PC-9 (cell line): Measurements from ENCODE around the gene SLC30A7. TPM values are rescaled to one million over a fixed set of nuclear protein-coding genes. Genes with fewer than 3 reads are reported as not detected.

Experiments used
- BruUV-seq: library from RNA; stranded (reverse); fragments of 400-500 nt; replicated peaks from 2 replicates; lab custom pipeline; 2021; lab: Mats Ljungman, UMichigan
- CTCF ChIA-PET: fragments of 300-600 bp; sonication (Branson Sonifier 250); formaldehyde crosslinking; loops from one replicate; lab custom pipeline; 2022; ENCODE audit warnings: antibody characterized with exemption; lab: Charles Lee
- POLR2A ChIA-PET: fragments of 300-600 bp; sonication (Branson Sonifier 250); formaldehyde crosslinking; loops from one replicate; lab custom pipeline; 2022; ENCODE audit warnings: antibody characterized with exemption; ENCODE audit not compliant: unreplicated experiment; lab: Charles Lee
- DNase-seq, 2 experiments: peaks; one replicate each; pipeline versions ENCODE4 v3.0.0 to v3.0.0-alpha.2; 2015 to 2022; ENCODE audit warnings: mixed read lengths in 1 of 2
- H2AFZ ChIP-seq: fragments of 200-600 bp; sonication (generic); 2 replicates; pipeline ENCODE4 v1.8.1; 2017; ENCODE audit warnings: antibody characterized with exemption
- H3F3A ChIP-seq: fragments of 200-600 bp; sonication (generic); 2 replicates; pipeline ENCODE4 v1.8.1; 2017; ENCODE audit warnings: antibody characterized with exemption, mild to moderate bottlenecking, low read depth; ENCODE audit not compliant: insufficient read depth
- H3K27ac ChIP-seq: fragments of 200-600 bp; sonication (generic); 2 replicates; pipeline ENCODE4 v1.6.1; 2016; ENCODE audit warnings: mixed run types
- H3K27me3 ChIP-seq: fragments of 200-600 bp; sonication (generic); 2 replicates; pipeline ENCODE4 v1.6.1; 2016; ENCODE audit warnings: low read depth, mixed run types; ENCODE audit not compliant: insufficient read depth
- H3K36me3 ChIP-seq: fragments of 200-600 bp; sonication (generic); 2 replicates; pipeline ENCODE4 v1.6.1; 2016; ENCODE audit warnings: low read depth, mixed run types
- H3K4me1 ChIP-seq: fragments of 200-600 bp; sonication (generic); replicated peaks from 2 replicates; pipeline ENCODE4 v1.6.1; 2016; ENCODE audit warnings: mixed run types; ENCODE audit not compliant: insufficient read depth
- H3K4me2 ChIP-seq: fragments of 200-600 bp; sonication (generic); 2 replicates; pipeline ENCODE4 v1.6.1; 2017; ENCODE audit warnings: mixed run types
- H3K4me3 ChIP-seq: fragments of 200-600 bp; sonication (generic); 2 replicates; pipeline ENCODE4 v1.6.1; 2016; ENCODE audit warnings: mixed run types
- H3K79me2 ChIP-seq: fragments of 200-600 bp; sonication (generic); 2 replicates; pipeline ENCODE4 v1.6.1; 2017; ENCODE audit warnings: low read depth, mixed run types
- H3K9me2 ChIP-seq: fragments of 200-600 bp; sonication (generic); 2 replicates; pipeline ENCODE4 v1.8.1; 2017; ENCODE audit warnings: mild to moderate bottlenecking; ENCODE audit not compliant: insufficient read depth
- H3K9me3 ChIP-seq: fragments of 200-600 bp; sonication (generic); 2 replicates; pipeline ENCODE4 v1.8.1; 2016; ENCODE audit warnings: low read depth; ENCODE audit not compliant: insufficient read depth
- H4K20me1 ChIP-seq: fragments of 200-600 bp; sonication (generic); 2 replicates; pipeline ENCODE4 v1.8.1; 2017; ENCODE audit not compliant: insufficient read depth
- EZH2 ChIP-seq: fragments of 200-600 bp; sonication (generic); IDR thresholded peaks from 2 replicates; pipeline ENCODE4 v1.8.0; 2017; ENCODE audit warnings: antibody characterized with exemption, low read depth
- intact Hi-C: fragments of 100-400 bp; cut with micrococcal nuclease; formaldehyde crosslinking; loops from one replicate; pipeline ENCODE4 v1.10.0; 2022; ENCODE audit not compliant: unreplicated experiment
- total RNA-seq: library from RNA; stranded (reverse); gene quantifications from 2 replicates; pipeline ENCODE4 v1.2.3, GENCODE V29; 2021
- TF ChIP-seq, protein P1 (sequence below): fragments of 200-600 bp; sonication (generic); conservative IDR thresholded peaks from 2 replicates; pipeline ENCODE4 v1.6.1; 2017; ENCODE audit warnings: mixed run types, antibody characterized with exemption, mild to moderate bottlenecking, moderate library complexity

The SLC30A7 gene
- total RNA-seq, 1 experiment from 2014 or later = 27.4 TPM

DNA sequence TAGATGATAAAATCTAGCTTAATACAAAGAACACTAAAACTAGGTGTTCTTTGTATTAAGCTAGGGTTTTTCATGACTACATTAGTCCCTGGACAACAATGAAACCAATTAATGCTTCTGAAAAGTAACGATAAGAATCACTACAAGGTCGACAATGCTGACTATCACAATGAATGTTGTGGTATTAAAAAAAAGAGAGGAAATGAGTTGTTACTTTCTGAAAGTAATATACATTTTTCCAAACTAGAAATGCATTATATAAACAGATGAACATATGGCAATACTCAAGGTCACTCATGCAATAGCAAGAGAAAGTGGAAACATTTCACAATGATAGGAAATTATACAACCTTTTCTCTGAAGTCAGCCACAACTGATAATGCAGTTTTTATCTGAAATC, 110.7 kb downstream of the SLC30A7 start:
- Histone ChIP-seq H4K20me1 (no peaks in the 10 kb centered on the region), H3K79me2 (no peaks in the 10 kb centered on the region), H3K4me1 (peaks cover 34% of the 10 kb centered on the region), H3K36me3 (peaks cover 8% of the 10 kb centered on the region; the same call in 1 of the 2 replicates), H3K4me2 (no peak overlapping the region), H3K9me2 (no peaks in the 10 kb centered on the region), H3F3A (peaks cover 26% of the 10 kb centered on the region), H3K9me3 (no peaks in the 10 kb centered on the region), H3K4me3 (no peak overlapping the region), H3K27ac (no peak overlapping the region), H2AFZ (no peak overlapping the region), H3K27me3 (no peaks in the 10 kb centered on the region)
- DNase-seq = no peak
- POLR2A ChIA-PET = no interaction called here
- CTCF ChIA-PET = no interaction called here
- TF ChIP-seq EZH2 = no peak
- TF ChIP-seq, protein P1, sequence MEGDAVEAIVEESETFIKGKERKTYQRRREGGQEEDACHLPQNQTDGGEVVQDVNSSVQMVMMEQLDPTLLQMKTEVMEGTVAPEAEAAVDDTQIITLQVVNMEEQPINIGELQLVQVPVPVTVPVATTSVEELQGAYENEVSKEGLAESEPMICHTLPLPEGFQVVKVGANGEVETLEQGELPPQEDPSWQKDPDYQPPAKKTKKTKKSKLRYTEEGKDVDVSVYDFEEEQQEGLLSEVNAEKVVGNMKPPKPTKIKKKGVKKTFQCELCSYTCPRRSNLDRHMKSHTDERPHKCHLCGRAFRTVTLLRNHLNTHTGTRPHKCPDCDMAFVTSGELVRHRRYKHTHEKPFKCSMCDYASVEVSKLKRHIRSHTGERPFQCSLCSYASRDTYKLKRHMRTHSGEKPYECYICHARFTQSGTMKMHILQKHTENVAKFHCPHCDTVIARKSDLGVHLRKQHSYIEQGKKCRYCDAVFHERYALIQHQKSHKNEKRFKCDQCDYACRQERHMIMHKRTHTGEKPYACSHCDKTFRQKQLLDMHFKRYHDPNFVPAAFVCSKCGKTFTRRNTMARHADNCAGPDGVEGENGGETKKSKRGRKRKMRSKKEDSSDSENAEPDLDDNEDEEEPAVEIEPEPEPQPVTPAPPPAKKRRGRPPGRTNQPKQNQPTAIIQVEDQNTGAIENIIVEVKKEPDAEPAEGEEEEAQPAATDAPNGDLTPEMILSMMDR = no peak
- intact Hi-C loops = no loop called here
- BruUV-seq = no TSS peak

GRCh38 chr1:101008229-101008834, 112.4 kb downstream of the SLC30A7 start:
- H3F3A ChIP-seq = peaks cover 13% of the 10 kb centered on the region
- H3K4me2 ChIP-seq = no peak overlapping the region
- H3K27ac ChIP-seq = no peak overlapping the region
- H2AFZ ChIP-seq = no peak overlapping the region
- no peaks in the 10 kb centered on the region for H3K9me3 ChIP-seq
- no peak for DNase-seq
- no peaks in the 10 kb centered on the region for H3K79me2 ChIP-seq
- H3K4me1 ChIP-seq = peaks cover 17% of the 10 kb centered on the region
- intact Hi-C loops = no loop called here
- peaks cover 11% of the 10 kb centered on the region; the same call in 1 of the 2 replicates for H3K36me3 ChIP-seq
- H3K9me2 ChIP-seq = no peaks in the 10 kb centered on the region
- H4K20me1 ChIP-seq = no peaks in the 10 kb centered on the region
- BruUV-seq = no TSS peak
- no peak overlapping the region for H3K4me3 ChIP-seq
- CTCF ChIA-PET = no interaction called here
- no peak for TF ChIP-seq EZH2
- TF ChIP-seq, protein P1 = no peak
- POLR2A ChIA-PET = no interaction called here
- H3K27me3 ChIP-seq = no peaks in the 10 kb centered on the region

GRCh38 chr1:101013776-101014175, 117.9 kb downstream of the SLC30A7 start:
- Histone ChIP-seq H3K4me1 (no peaks in the 10 kb centered on the region), H4K20me1 (no peaks in the 10 kb centered on the region), H3K4me2 (no peak overlapping the region), H3K9me2 (0 out of 2 replicates have a peak, but pooled peaks cover 3% of the 10 kb centered on the region), H3K79me2 (no peaks in the 10 kb centered on the region), H3K27ac (no peak overlapping the region), H3K36me3 (peaks cover 22% of the 10 kb centered on the region; the same call in 1 of the 2 replicates), H3K4me3 (no peak overlapping the region), H3F3A (no peaks in the 10 kb centered on the region), H2AFZ (no peak overlapping the region), H3K9me3 (no peaks in the 10 kb centered on the region), H3K27me3 (no peaks in the 10 kb centered on the region)
- no TSS peak for BruUV-seq
- ChIA-PET CTCF (no interaction called here), POLR2A (interaction anchor here (0.6 to 0.9 kb wide), 2 partner anchors 10 to 174 kb away, joined by 4 to 5 read pairs; no protein-coding TSS in a partner anchor)
- DNase-seq = no peak
- TF ChIP-seq, protein P1 = no peak
- no peak for TF ChIP-seq EZH2
- intact Hi-C loops = no loop called here
